DMS 273 (cell line): Measurements from ENCODE around the gene CTNNA2.
A peak's percentile ranks its signal among the peaks of the same experiment; 100 is the strongest.

Experiments used
- DNase-seq: peaks from one replicate; lab custom pipeline; 2025; ENCODE audit not compliant: unreplicated experiment; lab: John Stamatoyannopoulos, UW

The CTNNA2 gene

DNA sequence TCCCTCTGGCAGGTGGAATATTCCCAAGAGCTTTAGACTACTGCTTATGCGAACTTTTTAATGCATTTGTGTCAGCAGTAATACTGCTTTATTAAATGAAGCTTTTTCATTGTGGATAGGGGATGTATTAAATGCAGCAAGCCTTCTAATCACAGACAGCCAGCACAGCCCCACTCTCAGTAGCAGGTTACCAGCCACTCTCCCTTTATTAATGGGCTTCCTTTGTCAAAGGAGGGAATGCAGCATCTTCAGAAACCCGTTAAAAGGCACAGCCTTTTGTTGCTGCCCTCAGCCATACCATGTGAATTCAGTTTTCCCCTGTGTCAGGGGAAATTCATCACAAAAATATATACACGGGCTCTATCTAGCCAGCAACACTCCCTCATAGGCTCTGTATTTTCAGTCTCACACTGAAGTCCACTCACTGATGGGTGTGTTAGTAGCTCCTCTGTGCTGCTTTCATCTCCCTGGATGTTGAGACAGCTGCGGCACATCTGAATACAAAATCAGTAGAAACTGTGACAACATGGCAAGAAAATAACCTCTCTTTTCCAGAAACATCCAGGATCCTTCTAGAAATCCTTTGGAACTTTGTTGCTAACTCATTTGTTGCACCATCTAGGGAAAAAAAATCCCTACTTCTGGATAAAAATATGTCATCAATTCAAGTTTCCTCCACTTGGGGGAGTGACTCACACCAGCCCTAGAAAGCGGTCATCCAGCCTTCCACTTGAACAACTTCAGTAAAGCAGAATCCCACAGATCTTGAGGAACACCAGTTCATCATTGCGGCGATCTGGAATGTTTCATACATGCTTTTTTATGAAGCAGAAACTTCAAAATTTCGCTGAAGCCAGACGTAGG is 743.3 kb downstream of the CTNNA2 start:
- peak; percentile 39 for DNase-seq

DNA sequence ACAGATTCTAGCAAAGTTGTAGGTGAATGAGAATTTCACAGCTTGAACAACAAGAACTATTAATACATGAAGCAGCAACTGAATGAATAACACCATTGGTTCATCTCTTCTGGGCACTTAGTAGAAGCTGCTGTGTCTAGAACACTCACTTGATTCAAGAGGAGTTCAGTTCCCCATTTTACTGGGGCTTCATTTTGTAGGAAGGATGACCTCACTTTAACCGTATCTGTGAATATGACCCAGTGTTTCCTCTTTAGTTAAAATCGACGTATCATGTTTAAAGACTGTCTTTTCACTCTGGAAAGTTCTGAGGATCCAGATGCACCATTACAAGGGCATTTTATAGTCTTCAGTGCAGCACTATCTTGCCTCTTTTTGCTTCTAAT is 743.9 kb downstream of the CTNNA2 start:
- no peak for DNase-seq

DNA sequence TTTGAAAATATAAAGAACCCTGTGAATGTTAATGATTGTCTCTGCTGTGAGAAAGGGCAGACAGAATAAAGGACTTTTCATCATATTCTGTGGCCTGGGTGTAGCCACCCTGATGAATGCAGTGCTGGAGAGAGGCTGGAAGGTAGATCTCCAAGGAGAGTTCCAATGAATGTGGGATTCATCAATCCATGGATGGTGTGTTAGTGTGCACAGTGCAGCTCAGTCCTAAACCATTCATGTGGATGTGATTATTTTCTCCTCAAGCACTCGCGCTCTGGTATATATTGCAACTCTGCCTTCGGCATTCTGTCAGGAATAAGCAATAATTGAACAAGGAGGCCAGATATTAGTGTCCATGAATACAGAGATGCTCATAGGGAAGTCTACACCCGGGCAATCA is 744.6 kb downstream of the CTNNA2 start:
- no peak for DNase-seq

DNA sequence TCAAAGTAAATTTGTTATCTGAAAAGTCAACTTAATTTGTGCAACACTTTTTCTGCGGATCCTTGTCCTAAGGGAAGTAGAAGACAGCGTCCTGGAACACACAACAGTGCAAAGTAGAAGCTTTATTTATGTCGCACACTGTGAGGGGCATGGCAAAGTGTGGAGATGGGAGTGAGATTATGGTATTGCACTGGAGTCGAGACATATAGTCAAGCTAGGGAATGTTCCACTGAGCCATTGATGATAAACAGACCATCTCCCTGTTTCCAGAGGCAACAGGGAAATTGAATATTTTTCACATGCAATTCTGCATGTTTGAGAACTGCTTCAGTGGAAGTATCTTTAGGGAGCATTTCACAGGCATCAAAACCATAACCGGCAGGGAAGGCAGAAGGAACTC is 745.5 kb downstream of the CTNNA2 start:
- no peak for DNase-seq

DNA sequence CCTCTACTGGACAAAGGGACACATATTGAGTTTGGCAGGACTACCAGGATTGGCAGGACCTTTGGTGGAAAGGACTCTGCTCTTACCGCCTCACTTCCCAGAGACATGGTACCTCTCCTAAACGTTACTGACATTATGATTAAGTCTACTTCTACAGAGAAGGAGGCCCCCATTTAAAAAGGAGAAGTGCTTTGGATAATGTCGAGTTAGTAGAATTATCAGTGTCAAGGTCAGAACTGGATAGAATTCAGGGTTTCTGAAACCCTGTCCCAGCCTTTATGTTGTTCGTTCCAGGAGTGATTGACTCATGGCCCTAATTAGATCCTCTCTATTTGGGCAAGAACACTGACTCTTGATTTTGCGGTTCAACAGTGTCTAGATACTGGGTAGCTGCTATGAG is 745.9 kb downstream of the CTNNA2 start:
- no peak for DNase-seq

DNA sequence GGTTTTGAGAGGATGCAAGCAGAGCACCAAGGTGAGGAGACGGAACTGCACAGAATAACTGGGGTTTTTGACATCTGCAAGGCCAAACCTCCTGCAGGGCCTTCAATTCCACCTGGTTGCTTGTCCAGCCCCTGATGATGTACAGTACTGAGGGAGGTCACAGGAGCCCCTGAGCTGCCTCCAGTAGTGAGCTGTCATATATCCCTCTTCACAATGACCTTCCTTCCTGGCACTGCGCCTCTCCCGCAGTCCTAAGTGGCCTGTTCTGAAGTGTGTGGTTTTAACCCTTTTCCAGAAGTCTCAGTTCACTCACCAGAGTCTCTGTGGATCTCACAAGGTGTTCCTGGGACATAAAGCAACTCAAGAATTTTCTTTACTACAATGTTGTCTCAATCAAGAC is 746.4 kb downstream of the CTNNA2 start:
- no peak for DNase-seq

DNA sequence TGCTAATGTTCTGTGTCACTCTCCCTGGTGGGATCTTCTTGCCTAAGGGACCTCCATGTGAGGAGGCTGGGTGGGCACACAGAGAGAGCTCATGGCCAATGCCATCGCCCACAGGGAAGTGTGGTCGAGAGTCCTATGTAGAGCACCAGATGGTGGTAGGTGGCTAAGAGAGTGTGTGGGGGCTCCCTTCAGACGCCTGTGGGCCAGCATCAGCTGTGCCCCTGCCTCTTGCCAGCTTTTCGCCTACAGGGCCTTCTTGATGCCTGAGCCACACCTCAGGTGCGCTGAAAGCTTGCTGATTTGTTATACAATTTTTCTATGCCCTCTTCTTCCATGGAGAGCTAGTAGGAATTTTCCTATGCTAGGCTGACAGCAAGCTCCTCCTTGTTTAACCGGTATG is 753.4 kb downstream of the CTNNA2 start:
- no peak for DNase-seq

DNA sequence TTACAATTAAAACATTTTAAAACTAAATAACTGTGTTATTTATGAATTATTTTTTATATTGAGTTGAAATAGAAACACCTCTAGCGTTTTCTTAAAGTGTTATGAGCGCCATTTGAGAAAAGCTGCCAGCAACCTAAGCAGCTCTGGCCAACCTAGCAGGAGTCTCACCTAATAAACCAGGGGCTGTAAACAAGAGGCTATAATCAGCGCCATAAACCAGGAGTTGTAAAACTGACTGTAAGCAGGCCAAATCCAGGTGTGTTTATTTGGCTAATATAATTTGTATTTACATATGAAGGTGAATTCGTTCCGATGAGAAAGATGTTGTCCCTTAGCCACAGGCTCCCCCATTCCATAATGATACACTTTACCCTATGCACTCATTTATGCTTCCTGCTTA is 757.0 kb downstream of the CTNNA2 start:
- no peak for DNase-seq

DNA sequence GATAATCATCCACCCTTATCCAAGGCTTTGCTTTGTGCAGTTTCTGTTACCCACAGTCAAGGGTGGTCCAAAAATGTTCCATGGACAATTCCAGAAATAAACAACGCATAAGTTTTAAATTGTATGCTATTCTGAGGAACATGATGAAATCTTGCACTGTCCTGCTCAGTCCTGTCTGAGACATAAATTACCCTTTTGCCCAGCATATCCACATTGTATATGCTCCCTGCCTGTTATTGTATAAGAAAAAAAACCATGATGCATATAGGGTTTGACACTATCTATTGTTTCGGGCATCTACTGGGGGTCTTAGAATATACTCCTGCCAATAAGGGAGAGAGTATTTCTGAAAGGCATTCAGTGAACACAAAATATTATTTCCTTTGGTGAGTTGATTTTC is 767.7 kb downstream of the CTNNA2 start:
- DNase-seq = no peak

DNA sequence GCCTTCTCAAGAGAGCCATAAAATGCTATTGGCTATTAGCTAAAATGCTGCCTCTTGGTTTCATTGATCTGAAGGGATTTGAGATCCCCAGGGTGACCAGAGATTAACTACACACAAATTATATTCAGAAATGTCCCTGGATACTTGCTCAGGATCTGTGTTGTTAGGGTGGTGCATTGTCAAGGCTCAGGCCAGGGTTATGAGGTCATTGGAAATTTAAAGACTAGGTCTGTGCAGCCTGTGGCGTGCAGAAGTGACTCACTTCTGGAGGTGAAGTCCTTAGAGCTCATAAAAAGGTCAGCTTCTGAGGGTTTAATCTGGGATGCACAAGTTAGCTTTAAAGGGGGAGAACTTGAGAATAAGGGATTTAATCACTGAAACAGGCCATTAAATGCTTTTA is 768.2 kb downstream of the CTNNA2 start:
- DNase-seq = no peak

DNA sequence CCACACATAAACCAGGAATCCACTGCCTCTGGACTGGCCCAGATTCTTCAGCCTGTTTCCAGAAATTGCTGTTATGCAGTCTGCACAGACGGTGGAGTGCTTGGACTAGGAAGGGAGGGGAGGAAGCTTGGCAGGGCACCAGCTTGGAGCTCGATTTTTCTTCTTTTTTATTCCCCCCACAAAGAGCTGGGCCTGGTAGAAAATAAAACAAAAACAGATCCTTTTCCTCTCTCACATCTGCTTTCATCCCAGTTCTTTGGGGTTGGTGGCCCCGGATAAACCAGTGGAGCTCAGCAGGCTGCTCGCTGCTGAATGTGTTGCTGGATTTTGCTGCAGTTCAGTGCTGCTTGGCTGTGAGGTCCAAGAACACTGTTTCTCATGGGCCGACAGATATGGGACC is 775.7 kb downstream of the CTNNA2 start:
- peak; percentile 30 for DNase-seq

DNA sequence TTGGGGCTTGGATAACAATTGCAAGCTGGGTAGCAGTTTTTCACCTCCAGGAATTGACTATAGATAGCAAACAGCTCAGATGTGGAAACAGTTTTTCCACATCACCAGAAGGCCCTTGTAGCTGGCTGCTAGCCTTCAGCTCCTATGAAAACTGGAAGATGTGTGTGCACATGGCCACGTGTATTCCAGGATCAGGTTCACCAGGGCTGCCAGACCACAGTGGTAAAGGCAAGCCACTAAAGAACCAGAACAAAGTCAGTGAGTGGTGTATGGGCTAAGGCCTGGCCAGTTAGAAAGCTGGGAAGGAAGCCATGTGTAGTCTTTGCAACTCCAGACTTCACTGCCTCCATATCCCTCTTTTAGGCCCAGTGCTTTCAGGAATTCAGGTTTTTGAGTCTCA is 778.8 kb downstream of the CTNNA2 start:
- DNase-seq = no peak

DNA sequence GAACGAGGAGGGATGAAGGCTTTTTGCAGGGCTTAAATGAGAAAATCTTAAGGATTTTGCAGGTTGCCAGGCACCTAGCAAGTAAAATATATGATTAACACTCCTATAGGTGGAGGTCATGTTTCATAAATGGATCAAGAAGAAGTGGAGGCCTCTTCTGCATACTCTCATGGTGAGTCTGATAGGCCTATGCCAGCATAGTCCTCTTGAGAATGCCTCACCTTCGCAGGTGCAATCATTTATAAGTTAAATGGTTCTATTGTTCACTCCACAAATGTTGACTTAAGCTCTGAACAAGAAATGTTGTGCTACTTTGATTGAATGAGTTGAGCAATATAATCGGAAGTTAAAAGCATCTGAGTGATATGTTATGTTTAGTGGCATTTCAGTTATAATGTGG is 779.6 kb downstream of the CTNNA2 start:
- DNase-seq = no peak

DNA sequence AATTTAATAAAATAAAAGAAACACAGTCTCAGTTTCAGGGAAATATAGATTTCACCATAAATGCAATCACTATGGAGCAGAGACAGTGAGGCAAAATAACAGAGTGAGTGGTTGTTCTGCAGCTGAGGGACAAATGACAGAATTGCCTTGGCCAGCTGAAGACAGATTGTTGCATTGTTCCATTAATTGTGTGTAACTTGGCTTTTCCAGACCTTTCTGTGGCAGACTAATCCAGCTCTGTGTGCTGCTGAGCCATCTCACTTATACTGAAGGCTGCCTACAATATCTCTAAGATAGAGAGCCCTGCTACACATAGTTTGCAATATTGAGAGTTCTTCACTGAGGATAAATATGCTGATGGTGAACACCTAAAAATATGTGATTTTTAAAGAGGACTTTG is 780.2 kb downstream of the CTNNA2 start:
- no peak for DNase-seq

DNA sequence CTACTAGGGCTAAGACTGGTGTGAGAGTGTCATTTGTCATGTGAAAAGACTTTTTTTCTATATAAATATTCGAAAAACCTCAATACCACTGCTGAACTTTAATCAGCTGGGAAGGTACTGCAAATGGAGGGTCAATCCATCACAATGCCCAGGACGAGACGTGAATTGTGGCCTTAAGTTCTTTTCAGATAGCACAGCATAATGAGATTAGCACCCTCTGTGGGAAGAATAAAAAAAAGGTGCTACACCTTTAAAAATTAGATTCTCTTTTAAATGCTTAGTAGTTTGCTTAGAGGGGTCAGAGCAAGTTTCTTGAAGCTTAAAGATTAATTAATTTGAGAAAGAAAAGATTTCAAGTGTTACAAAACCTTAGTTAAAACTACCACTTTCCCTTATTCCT is 786.1 kb downstream of the CTNNA2 start:
- DNase-seq = no peak

DNA sequence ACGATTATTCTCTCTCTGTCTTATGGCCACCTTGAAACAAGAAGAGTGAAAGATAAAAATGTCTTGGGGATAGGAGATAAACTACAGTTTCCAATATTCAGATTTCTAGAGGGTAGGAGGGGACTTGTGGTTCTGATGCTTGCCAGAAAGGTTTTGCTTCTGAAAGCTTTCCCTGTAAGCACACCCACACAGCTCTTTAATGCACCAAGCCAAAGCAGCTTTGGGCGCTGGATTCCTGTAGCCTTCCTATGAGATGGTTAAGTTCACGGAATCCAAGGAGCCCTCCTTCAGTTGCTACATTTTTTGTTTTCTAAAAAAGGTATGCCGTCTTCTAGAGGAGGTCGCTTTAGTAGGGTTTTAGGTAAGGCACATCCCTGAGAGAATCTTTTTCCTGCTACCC is 786.8 kb downstream of the CTNNA2 start:
- no peak for DNase-seq

DNA sequence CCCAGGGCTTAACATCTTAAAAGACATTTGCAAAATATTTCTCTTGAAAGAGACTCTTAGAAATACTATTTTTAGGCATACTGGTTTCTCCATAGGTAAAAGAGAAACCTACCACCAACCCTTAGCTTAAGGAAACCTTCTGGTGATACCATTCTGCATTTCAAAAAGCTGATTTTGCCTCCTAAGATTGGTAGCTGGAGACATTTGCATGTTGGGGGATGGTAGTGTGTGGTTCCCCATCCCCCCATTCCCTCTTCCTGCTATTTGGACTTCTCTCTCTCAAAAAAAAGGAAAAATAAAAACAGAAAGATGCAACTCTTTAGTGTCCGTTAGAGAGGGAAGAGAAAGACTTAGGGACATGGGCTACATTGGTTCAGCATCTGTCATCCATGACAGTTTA is 787.5 kb downstream of the CTNNA2 start:
- no peak for DNase-seq

DNA sequence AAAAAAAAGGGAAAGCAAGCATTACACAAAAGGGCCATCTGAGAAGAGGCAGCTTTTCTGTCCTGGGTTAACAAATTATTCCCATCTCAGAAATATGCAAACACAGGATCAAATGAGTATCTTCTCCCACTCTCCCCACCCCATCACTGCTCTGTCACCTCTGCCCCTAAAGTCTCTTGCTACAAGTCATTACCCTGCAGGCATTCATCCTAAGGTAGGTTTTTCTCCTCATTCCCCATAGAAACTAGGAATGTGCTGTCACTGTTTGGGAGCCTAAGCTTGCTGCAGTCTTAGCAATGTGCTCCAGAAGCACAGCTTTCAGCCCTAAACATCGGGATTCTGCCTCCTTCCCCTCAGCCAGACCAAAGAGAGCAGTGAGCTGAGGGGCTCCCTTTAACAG is 788.1 kb downstream of the CTNNA2 start:
- no peak for DNase-seq

DNA sequence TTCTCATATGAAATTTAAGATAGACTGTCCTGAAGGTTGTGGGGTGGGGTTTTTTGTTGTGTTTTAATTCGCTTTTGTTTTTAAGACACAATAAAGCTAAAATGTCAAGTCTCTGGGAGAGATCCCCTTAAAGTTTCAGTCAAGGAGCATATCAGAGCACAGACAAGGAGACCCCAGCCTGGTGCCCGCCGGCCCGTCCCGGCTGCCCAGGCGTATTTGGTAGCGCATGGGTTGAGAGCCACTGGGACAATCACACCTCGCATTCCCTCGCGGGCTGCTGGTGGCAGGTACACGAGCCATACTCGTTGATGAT is 789.1 kb downstream of the CTNNA2 start:
- no peak for DNase-seq

DNA sequence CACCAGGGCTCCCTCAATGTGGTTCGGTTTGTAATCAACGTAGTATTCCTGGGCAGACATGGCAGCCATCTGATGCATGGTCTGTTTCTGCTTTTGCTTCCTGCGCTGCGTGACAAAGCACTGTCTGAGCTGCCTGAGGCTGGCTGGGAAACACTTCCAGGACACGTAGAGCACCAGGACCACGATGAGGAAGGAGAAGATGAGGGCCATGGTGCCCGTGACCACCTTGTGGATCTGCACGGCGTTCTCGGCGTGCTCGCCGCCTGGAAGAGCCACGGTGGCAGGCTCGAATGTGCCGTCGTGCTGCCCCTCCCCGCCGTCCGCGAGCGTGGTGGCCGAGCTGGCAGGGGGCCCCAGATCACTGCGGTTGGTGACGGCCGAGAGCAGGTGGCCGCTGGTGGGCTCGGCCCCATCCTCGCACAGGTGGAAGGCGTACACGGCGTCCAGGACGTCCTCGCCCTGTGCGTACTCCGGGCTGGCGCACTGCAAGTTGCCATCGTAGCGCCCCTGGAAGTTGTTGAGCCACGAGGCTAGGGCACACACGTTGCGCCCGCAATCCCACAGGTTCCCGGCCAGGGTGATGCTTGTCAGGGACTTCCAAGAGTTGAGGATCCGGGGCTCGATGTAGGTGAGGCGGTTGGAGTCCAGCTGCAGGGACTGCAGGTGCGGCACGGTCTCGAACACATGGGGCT is 789.6 kb downstream of the CTNNA2 start:
- DNase-seq = no peak

DNA sequence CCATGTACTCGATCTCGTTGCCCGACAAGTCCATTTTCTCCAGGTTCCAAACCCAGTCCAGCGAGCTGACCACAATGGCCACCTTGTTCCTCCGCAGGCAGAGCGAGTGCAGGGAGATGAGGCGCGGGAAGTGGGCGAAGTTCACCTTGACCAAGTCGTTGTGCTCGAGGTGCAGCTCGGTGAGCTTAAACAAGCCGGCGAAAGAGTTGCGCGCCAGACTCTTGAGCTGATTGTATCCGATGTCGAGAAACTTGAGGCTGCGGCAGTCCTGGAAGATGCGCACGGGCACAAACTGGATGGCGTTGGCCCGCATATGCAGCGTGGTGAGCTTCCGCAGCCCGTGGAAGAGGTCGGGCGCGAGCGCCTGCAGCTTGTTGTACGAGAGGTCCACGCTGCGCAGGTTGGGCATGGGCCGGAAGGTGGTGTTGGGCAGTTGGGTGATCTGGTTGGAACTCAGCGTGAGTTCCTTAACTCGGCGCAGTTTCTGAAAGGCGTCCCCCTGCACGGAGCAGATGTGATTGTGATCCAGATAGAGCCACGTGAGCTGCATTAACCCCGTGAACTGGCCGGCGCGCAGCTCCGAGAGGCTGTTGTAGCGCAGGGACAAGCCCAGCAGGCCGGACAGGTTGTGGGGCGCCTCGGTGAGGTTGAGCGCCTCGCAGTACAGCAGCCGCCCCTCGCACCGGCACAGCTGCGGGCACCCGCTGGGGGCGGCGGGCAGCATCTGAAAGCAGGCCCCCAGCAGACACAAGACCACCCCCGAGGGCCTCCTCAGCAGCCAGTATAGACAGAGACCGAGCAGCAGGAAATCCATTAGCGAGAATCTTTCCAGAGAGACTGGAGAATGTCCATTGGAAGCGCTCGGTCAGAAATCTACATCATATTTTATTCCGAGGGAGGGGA is 790.4 kb downstream of the CTNNA2 start:
- DNase-seq = no peak
